ENCODE results near the gene SRD5A2. TPM values are rescaled to one million over a fixed set of nuclear protein-coding genes. Genes with fewer than 3 reads are reported as not detected.

SRD5A2 gene
- total RNA-seq, 2 donors from 2014 or later: not detected

DNA sequence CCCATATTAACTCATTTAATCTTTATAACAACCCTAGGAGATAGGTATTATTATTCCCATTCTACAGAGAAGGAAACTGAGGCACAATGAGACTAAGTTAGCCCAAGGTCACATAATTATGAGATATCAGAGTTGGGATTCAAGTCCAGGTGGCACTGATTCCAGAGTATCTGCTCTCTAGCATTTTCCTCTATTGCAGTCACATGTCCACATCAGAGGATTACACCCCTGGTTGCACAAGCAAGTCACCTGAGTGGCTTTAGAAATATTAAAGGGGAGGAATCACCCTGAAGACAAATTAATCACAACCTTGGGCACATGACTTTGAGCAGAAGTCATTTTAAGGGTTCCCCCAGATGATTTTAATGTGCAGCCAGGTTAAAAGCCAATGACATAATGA is 23.8 kb downstream of the SRD5A2 start:
- no peaks in the 10 kb centered on the region for H3K36me3 Mint-ChIP-seq
- DNase-seq (ENCODE audit: low spot score) (no peak), ATAC-seq (no peak)
- no peak overlapping the region for H3K27ac Mint-ChIP-seq
- H3K27me3 Mint-ChIP-seq: peaks cover 4 to 15% of the 10 kb centered on the region in 2 donors
- H3K9me3 Mint-ChIP-seq: peaks cover 20% of the 10 kb centered on the region
- H3K4me1 Mint-ChIP-seq (ENCODE audit: low read depth in 2 of 2): no peaks in the 10 kb centered on the region
- H3K4me3 Mint-ChIP-seq: no peak overlapping the region

DNA sequence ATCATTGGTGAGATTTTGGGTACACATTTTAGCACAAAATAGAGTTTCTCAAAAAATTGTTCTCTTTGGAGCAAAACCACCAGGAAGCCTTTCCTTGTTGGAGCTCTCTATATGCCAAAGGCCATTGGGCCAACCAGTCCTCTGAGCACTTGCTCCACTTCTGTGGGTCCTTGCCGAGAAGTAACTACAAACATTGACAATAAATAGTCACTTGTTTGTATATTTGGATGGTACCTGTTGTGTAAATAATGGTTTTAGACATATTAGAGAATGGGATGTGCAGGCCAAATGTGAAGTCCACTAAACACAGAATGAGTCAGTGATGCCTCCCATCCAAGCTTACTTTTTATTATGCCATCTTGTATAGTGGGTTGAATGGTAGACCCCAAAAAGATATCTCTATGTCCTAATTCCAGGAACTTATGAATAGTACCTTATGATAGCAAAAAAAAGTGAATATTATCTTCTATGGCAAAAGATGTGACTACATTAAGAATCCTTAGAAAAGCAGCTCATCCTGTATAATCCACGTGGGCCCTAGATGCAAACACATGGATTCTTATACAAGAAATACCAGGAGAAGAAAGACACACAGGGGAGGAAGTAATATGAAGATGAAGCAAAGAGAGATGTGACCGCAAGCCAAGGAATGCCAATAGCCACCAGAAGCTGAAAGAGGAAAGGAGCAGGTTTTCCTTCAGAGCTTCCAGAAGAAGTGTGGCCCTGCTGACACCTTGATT is 24.6 kb downstream of the SRD5A2 start:
- Mint-ChIP-seq H3K36me3 (no peaks in the 10 kb centered on the region), H3K9me3 (peaks cover 21% of the 10 kb centered on the region), H3K4me3 (no peak overlapping the region), H3K4me1 (ENCODE audit: low read depth in 2 of 2) (no peaks in the 10 kb centered on the region), H3K27me3 (peaks cover 4 to 10% of the 10 kb centered on the region in 2 donors), H3K27ac (no peak overlapping the region)
- no peak for DNase-seq (ENCODE audit: low spot score)
- ATAC-seq: no peak

DNA sequence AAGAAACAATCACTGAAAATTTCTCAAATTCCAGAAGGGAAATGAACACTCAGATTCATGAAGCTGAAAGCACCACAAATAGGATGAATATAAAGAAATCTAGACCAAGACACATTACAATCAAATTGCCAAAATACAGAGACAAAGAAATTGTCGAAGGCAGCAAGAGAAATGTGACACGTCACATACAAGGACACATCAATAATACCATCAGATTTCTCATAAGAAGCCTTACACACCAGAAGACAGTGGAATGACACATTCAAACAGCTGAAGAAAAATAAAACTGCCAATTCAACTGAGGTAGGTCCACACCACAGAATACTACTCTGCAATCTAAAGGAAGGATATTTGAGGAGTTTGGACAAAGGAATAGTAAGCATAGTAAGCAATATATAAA is 27.4 kb downstream of the SRD5A2 start:
- peaks cover 18% of the 10 kb centered on the region for H3K9me3 Mint-ChIP-seq
- no peaks in the 10 kb centered on the region for H3K4me1 Mint-ChIP-seq (ENCODE audit: low read depth in 2 of 2)
- ATAC-seq (no peak), DNase-seq (ENCODE audit: low spot score) (no peak)
- H3K36me3 Mint-ChIP-seq: no peaks in the 10 kb centered on the region
- no peaks in the 10 kb centered on the region for H3K27me3 Mint-ChIP-seq
- H3K4me3 Mint-ChIP-seq: no peak overlapping the region
- H3K27ac Mint-ChIP-seq: no peak overlapping the region

DNA sequence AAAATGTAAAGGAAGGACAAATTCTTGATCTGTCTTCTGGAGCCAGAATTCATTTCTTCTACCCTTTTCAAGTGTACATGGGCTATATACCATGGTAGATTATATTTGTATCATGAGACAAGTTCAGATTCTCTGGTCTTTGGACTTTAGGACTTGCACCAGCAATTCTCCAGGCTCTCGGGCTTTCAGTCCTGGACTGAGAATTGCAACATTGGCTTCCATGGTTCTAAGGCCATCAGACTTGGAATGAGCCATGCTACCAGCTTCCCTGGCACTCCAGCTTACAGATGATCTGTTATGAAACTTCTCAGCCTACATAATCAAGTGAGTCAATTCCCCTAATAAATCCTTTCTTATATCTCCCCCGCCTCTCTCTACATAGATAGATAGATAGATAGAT is 33.3 kb downstream of the SRD5A2 start:
- ATAC-seq (no peak), DNase-seq (ENCODE audit: low spot score) (no peak)
- H3K27ac Mint-ChIP-seq: no peak overlapping the region
- H3K9me3 Mint-ChIP-seq: peaks cover 17% of the 10 kb centered on the region
- no peak overlapping the region for H3K4me3 Mint-ChIP-seq
- peaks cover 11% of the 10 kb centered on the region for H3K36me3 Mint-ChIP-seq
- H3K27me3 Mint-ChIP-seq: peaks cover 2 to 8% of the 10 kb centered on the region in 2 donors
- no peaks in the 10 kb centered on the region for H3K4me1 Mint-ChIP-seq (ENCODE audit: low read depth in 2 of 2)

DNA sequence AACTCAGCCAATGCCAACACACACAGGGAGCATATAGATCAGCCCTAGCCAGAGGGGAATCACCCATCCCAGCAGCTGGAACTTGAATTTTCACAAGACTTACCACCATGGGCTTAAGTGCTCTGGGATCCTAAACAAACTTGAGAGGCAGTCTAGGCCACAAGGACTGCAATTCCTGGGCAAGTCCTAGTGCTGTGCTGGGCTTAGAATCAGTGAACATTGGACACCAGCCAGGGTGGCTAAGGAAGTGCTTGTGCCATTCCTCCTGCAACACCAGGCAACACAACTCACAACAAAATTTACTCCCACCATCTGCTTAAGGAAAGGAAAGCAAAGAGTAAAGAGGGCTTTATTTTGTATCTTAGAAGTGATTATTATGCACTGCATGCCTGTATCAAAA is 38.9 kb downstream of the SRD5A2 start:
- H3K9me3 Mint-ChIP-seq: peaks cover 11% of the 10 kb centered on the region
- no peak for DNase-seq (ENCODE audit: low spot score)
- H3K36me3 Mint-ChIP-seq: peaks cover 19% of the 10 kb centered on the region
- ATAC-seq: no peak
- H3K4me3 Mint-ChIP-seq: no peak overlapping the region
- no peak overlapping the region for H3K27ac Mint-ChIP-seq
- H3K27me3 Mint-ChIP-seq: peaks cover 3 to 15% of the 10 kb centered on the region in 2 donors
- H3K4me1 Mint-ChIP-seq (ENCODE audit: low read depth in 2 of 2): no peaks in the 10 kb centered on the region

DNA sequence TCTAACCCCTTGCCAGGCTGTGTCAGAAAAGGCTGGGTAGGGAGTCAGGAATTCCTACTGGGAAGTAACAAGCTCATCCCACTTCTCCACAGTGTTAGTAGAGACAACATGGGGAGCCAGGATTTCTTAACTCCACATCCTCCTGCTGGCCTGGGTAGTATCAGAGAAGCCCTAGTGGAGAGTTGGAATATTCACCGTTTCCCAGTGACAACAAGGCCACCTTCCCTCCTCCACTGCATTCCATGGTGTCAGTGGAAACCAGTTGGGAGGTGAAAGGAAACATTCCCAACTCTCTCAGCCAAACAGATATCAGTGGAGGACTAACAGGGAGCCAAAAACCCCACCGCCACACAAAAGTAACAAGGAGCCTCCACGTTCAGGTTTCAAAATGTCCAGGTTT is 41.2 kb downstream of the SRD5A2 start:
- peaks cover 8% of the 10 kb centered on the region for H3K9me3 Mint-ChIP-seq
- no peak for ATAC-seq
- no peak overlapping the region for H3K4me3 Mint-ChIP-seq
- no peak overlapping the region for H3K27ac Mint-ChIP-seq
- no peak for DNase-seq (ENCODE audit: low spot score)
- peaks cover 5 to 29% of the 10 kb centered on the region in 2 donors for H3K27me3 Mint-ChIP-seq
- no peaks in the 10 kb centered on the region for H3K4me1 Mint-ChIP-seq (ENCODE audit: low read depth in 2 of 2)
- H3K36me3 Mint-ChIP-seq: peaks cover 19% of the 10 kb centered on the region

DNA sequence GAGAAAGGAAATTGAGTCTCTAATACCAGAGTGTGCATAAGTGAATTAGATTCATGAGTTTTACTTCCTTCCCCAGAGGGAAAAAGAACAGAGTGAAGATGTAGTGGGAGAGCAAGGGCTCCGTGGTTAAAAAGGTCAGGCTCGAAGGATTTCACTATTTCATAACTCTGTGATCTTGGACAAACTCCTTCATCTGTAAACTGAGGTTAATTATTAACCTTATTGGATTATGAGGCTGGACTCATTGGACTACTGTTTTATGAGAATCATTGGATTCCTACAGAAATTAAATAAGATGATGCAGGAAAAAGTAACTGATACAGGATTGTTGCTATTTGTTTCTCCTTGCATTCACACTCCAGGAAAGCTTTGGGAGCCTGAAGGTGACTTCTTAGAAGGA is 45.0 kb downstream of the SRD5A2 start:
- no peaks in the 10 kb centered on the region for H3K36me3 Mint-ChIP-seq
- no peak overlapping the region for H3K4me3 Mint-ChIP-seq
- peaks cover 2 to 29% of the 10 kb centered on the region in 2 donors for H3K27me3 Mint-ChIP-seq

DNA sequence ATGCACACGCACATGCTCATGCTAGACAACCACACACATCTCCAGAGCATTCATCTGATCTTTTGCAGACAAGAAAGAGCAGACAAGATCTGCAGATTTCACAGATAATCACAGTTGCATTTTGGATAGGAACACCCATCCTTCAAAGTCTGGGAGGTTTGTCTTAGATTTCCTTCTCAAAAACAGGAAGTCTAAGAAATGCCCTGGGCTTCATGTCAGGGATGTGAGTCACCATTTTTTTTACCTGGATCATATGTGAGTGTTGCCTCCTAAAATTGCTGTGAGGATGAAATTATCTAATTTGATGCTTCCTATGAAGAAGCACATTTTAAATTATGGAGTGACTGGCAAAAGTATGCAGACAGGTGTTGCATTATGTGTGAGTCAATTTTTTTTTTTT is 46.1 kb downstream of the SRD5A2 start:
- Mint-ChIP-seq H3K27me3 (peaks cover 3 to 29% of the 10 kb centered on the region in 2 donors), H3K4me1 (ENCODE audit: low read depth in 2 of 2) (no peaks in the 10 kb centered on the region), H3K9me3 (no peaks in the 10 kb centered on the region), H3K36me3 (no peaks in the 10 kb centered on the region), H3K4me3 (no peak overlapping the region), H3K27ac (no peak overlapping the region)
- no peak for ATAC-seq
- DNase-seq (ENCODE audit: low spot score): no peak

More for the DNA sequence above, 45.0 kb downstream of the SRD5A2 start:
- H3K4me1 Mint-ChIP-seq (ENCODE audit: low read depth in 2 of 2): no peaks in the 10 kb centered on the region
- H3K27ac Mint-ChIP-seq: no peak overlapping the region
- no peak for ATAC-seq
- H3K9me3 Mint-ChIP-seq: no peaks in the 10 kb centered on the region
- no peak for DNase-seq (ENCODE audit: low spot score)

DNA sequence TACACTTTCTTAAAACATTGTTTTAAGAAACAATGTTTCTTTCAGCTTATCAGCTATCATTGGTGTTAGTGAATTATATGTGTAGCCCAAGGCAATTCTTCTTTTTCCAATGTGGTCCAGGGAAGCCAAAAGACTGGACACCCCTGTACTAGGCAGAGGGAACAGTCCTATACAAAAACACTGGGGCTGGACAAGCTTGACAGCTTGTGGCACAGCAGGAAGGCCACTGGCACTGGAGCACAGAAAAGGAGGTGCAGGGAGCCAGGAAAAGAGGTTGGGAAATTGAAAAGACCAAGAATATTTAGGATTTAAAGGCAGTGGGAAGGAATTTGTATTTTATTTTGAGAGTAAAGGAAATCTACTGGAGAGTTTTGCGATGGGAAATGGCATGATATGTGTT is 47.7 kb downstream of the SRD5A2 start:
- H3K27me3 Mint-ChIP-seq: peaks cover 5 to 34% of the 10 kb centered on the region in 2 donors
- no peaks in the 10 kb centered on the region for H3K36me3 Mint-ChIP-seq
- DNase-seq (ENCODE audit: low spot score) (no peak), ATAC-seq (no peak)
- H3K4me3 Mint-ChIP-seq: no peak overlapping the region
- H3K4me1 Mint-ChIP-seq (ENCODE audit: low read depth in 2 of 2): no peaks in the 10 kb centered on the region
- H3K9me3 Mint-ChIP-seq: no peaks in the 10 kb centered on the region
- H3K27ac Mint-ChIP-seq: no peak overlapping the region

DNA sequence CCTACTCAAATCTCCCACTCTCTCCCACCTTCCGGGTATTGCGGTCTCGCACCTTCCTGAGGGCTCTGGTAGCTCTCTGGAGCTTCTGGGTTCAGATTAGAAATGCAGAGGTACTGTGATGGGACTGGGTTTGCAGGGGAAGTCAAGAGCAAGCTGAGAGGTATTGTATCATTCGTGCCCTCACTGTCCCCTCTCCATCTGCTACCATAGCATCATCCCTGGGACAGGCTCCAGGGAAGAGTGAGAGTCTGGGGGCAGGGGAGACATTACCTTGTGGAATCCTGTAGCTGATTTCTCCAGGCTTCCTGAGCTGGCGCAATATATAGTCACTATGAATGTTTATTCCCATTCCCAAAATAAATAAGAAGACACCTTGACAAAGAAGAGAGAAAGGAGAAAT is 49.6 kb downstream of the SRD5A2 start:
- peaks cover 6 to 34% of the 10 kb centered on the region in 2 donors for H3K27me3 Mint-ChIP-seq
- no peaks in the 10 kb centered on the region for H3K9me3 Mint-ChIP-seq
- DNase-seq (ENCODE audit: low spot score) (no peak), ATAC-seq (no peak)
- no peaks in the 10 kb centered on the region for H3K4me1 Mint-ChIP-seq (ENCODE audit: low read depth in 2 of 2)
- no peak overlapping the region for H3K4me3 Mint-ChIP-seq
- H3K27ac Mint-ChIP-seq: no peak overlapping the region
- no peaks in the 10 kb centered on the region for H3K36me3 Mint-ChIP-seq

DNA sequence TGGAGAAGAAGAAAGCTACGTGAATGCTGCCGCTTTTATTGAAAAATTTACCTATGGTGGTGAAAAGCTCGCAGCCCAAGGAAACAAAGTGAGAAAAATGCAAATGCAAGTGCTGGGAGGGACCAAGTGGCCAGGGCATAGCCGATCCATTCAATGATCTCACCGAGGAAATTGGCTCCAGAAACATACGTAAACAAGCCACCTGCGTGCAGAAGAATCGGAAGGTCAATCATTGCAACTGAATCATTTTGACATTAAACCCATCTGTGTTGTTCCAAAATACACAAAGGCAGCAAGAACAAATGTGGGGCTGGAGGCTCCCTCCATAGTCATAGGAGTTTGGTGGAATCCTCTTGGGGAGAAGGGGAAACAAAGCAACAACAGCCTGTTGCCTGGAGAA is 51.5 kb downstream of the SRD5A2 start:
- H3K4me3 Mint-ChIP-seq: no peak overlapping the region
- peaks cover 8 to 25% of the 10 kb centered on the region in 2 donors for H3K27me3 Mint-ChIP-seq
- no peaks in the 10 kb centered on the region for H3K4me1 Mint-ChIP-seq (ENCODE audit: low read depth in 2 of 2)
- ATAC-seq (no peak), DNase-seq (ENCODE audit: low spot score) (no peak)
- no peak overlapping the region for H3K27ac Mint-ChIP-seq
- no peaks in the 10 kb centered on the region for H3K9me3 Mint-ChIP-seq
- no peaks in the 10 kb centered on the region for H3K36me3 Mint-ChIP-seq

DNA sequence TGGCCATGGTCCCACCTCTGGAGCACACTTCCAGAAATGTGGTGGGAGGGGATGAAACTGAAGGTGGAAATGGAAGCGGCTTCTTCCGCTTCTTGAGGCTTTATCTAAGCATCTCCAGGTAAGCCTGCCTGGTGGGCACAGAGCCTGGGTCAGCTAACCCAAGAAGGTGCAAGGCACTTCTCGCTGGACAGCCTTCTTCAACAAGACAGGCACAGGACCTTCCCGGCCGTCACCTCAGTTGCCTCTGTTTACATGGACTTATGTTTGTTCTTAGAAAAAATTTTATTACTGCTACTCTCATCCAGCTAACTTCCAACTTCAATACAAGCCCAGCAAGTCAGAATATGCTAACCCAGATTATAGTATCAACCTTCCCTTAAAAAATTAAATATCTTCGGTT is 51.9 kb downstream of the SRD5A2 start:
- H3K4me1 Mint-ChIP-seq (ENCODE audit: low read depth in 2 of 2): no peaks in the 10 kb centered on the region
- H3K4me3 Mint-ChIP-seq: no peak overlapping the region
- DNase-seq (ENCODE audit: low spot score): no peak
- ATAC-seq: no peak
- no peaks in the 10 kb centered on the region for H3K9me3 Mint-ChIP-seq
- H3K27ac Mint-ChIP-seq: no peak overlapping the region
- peaks cover 8 to 30% of the 10 kb centered on the region in 2 donors for H3K27me3 Mint-ChIP-seq
- H3K36me3 Mint-ChIP-seq: no peaks in the 10 kb centered on the region

DNA sequence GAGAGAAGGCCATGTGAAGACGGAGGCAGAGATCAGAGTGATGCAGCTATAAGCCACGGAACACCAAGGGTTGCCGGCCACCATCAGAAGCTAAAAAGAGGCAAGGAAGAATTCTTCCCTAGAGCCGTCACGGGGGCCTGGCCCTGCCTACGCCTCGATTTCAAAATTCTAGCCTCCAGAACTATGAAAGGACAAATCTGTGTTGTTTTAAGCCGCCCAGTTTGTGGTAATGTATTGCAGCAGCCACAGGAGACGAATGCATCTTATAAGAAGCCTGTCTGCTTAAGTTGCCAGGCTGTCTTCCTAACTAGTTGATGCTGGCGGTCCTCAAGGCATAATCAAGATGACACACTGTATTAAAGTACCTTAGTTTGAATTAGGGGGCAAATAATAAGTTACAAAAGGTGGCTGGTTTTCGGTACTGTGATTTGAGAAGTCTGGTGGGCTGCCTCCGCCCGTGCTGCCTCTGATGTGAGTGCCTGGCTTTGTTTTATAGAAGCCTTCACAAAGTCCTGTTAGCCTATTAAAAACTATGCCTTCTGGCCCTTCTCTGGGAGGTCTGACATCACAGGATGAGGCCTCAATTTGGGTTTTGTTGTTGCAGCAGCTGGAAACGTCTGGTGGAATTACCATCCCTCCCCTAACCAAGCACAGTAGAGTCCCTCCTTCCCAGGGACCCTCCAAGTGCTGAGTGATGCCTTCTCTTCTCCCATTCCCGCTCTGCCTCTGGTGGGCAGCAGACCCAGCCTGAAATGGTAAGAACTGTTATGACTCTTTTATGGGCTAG is 53.6 kb downstream of the SRD5A2 start:
- Mint-ChIP-seq H3K4me3 (no peak overlapping the region), H3K27me3 (peaks cover 14 to 34% of the 10 kb centered on the region in 2 donors), H3K9me3 (no peaks in the 10 kb centered on the region), H3K4me1 (ENCODE audit: low read depth in 2 of 2) (no peaks in the 10 kb centered on the region), H3K27ac (no peak overlapping the region), H3K36me3 (no peaks in the 10 kb centered on the region)
- DNase-seq (ENCODE audit: low spot score): no peak
- no peak for ATAC-seq

DNA sequence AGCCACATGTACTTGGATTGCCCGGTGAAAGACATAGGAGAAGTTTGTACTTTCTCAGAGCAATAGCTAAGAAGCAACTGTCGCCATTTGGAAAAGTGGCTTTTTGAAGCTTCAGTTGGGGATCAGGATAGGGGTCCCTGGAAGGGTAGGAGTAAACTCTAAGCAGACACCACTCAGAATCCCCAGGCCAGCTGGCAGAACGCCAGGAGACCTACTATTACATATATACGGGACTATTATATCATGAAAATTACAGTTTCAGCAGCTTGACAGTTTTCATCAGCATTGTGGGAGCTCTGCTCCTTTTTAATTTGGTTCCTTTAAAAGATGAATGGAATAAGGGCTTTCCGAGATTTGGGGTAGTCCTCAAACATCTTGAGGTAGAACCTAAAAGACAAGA is 54.9 kb downstream of the SRD5A2 start:
- no peak overlapping the region for H3K4me3 Mint-ChIP-seq
- H3K36me3 Mint-ChIP-seq: no peaks in the 10 kb centered on the region
- no peaks in the 10 kb centered on the region for H3K4me1 Mint-ChIP-seq (ENCODE audit: low read depth in 2 of 2)
- no peak overlapping the region for H3K27ac Mint-ChIP-seq
- H3K27me3 Mint-ChIP-seq: peaks cover 17 to 36% of the 10 kb centered on the region in 2 donors
- no peak for ATAC-seq
- no peaks in the 10 kb centered on the region for H3K9me3 Mint-ChIP-seq
- DNase-seq (ENCODE audit: low spot score): no peak
